Hair follicle dermal papilla cell (primary cell): ENCODE results near the gene CHRNA4. TPM values are rescaled to one million over a fixed set of nuclear protein-coding genes. Genes with fewer than 3 reads are reported as not detected.

Experiments used
- small RNA-seq: library from RNA; depleted of rRNA; stranded (forward); fragments of <200 nt; gene quantifications from one replicate; pipeline ENCODE3, GENCODE V24; 2012
- total RNA-seq: library from RNA; depleted of rRNA; stranded (reverse); fragments of >200 nt; gene quantifications from 2 replicates; pipeline ENCODE4 v1.2.3, GENCODE V29; 2012

Gene CHRNA4
- not detected in 2 replicates for total RNA-seq

GRCh38 chr20:63360850-63361518, at the start of gene CHRNA4:
Gene CHRNA4, minus strand, starts transcription at chr20:63361349. Its CDS starts 184 bp downstream, at chr20:63361165.

Small RNA genes within 50 kb of the gene (small RNA-seq; reads per million reads assigned to genes)
- not detected for gene RNU6-994P

Other genes starting within 250 kb of the CHRNA4 start
- 27.7 and 32.0 TPM in 2 replicates for gene YTHDF1, start 145.2 kb downstream of the CHRNA4 start, total RNA-seq
- gene BIRC7, start 125.4 kb downstream of the CHRNA4 start, total RNA-seq: not detected in 2 replicates
- 0.61 TPM in 1 of 2 replicates, not detected in the other for gene NKAIN4, start 106.9 kb downstream of the CHRNA4 start, total RNA-seq
- gene ARFGAP1, start 88.5 kb downstream of the CHRNA4 start, total RNA-seq: 108 and 115 TPM in 2 replicates
- not detected in 2 replicates for gene COL20A1, start 68.2 kb downstream of the CHRNA4 start, total RNA-seq
- gene KCNQ2, start 111.3 kb upstream of the CHRNA4 start, total RNA-seq: not detected in 2 replicates
- under 0.01 and 0.24 TPM in 2 replicates for gene EEF1A2, start 137.7 kb upstream of the CHRNA4 start, total RNA-seq
- 55.9 and 56.3 TPM in 2 replicates for gene PPDPF, start 159.4 kb upstream of the CHRNA4 start, total RNA-seq
- under 0.01 and 0.12 TPM in 2 replicates for gene PTK6, start 176.0 kb upstream of the CHRNA4 start, total RNA-seq
- not detected in 2 replicates for gene SRMS, start 186.4 kb upstream of the CHRNA4 start, total RNA-seq
- 0.65 and 0.73 TPM in 2 replicates for gene FNDC11, start 192.8 kb upstream of the CHRNA4 start, total RNA-seq
- 56.1 and 77.4 TPM in 2 replicates for gene HELZ2, start 212.9 kb upstream of the CHRNA4 start, total RNA-seq